ENCODE results near the gene NEDD4L.

GRCh38 chr18:58028109-58028784 lies 15.8 kb upstream of the NEDD4L start:
- TF ChIP-seq CTCF (IDR thresholded peaks at IDR 0.05), result no peak
- no peak for TF ChIP-seq POLR2A (IDR thresholded peaks at IDR 0.05)
- no peak for TF ChIP-seq POLR2AphosphoS5 (IDR thresholded peaks at IDR 0.05)
